WTC11 (cell line): ENCODE results near the gene ULK4. TPM values are rescaled to one million over a fixed set of nuclear protein-coding genes. Genes with fewer than 3 reads are reported as not detected.

Experiments
- ATAC-seq: fragments of 200-7000 bp; cut with Tn5 transposase; 2 replicates; pipeline ENCODE4 v1.10.0; 2021; ENCODE audit warnings: mild to moderate bottlenecking, moderate library complexity
- CTCF ChIA-PET: fragments of 300-600 bp; sonication (Branson Sonifier 250); formaldehyde crosslinking; loops from one replicate; lab custom pipeline; 2021; ENCODE audit warnings: antibody characterized with exemption; lab: Charles Lee
- POLR2A ChIA-PET: fragments of 350-600 bp; sonication (Branson Sonifier 250); formaldehyde crosslinking; loops from one replicate; lab custom pipeline; 2021; ENCODE audit warnings: antibody characterized with exemption; lab: Charles Lee
- DNase-seq: peaks from one replicate; pipeline ENCODE4 v3.0.0; 2021; ENCODE audit warnings: low spot score
- H3K27ac Mint-ChIP-seq: 2 replicates; pipeline ENCODE4 v1.8.0; 2021; ENCODE audit warnings: mixed read lengths
- H3K27me3 Mint-ChIP-seq: 2 replicates; pipeline ENCODE4 v1.8.0; 2021; ENCODE audit warnings: low read depth, mild to moderate bottlenecking, moderate library complexity, mixed read lengths
- H3K36me3 Mint-ChIP-seq: 2 replicates; pipeline ENCODE4 v1.8.0; 2021; ENCODE audit warnings: mixed read lengths
- H3K4me1 Mint-ChIP-seq: 2 replicates; pipeline ENCODE4 v1.8.0; 2022; ENCODE audit warnings: mixed read lengths
- H3K4me3 Mint-ChIP-seq: 2 replicates; pipeline ENCODE4 v1.8.0; 2021; ENCODE audit warnings: mild to moderate bottlenecking, moderate library complexity, mixed read lengths
- H3K9me3 Mint-ChIP-seq: 2 replicates; pipeline ENCODE4 v1.8.0; 2021; ENCODE audit warnings: mixed read lengths
- AFF4 ChIP-seq: sonication (generic); formaldehyde crosslinking; IDR thresholded peaks from 2 replicates; pipeline ENCODE4 v1.8.1; 2023; ENCODE audit warnings: mild to moderate bottlenecking, missing genetic modification reagents, borderline replicate concordance
- ATF1 ChIP-seq: sonication (generic); formaldehyde crosslinking; IDR thresholded peaks from 2 replicates; pipeline ENCODE4 v1.8.1; 2023; ENCODE audit warnings: mild to moderate bottlenecking, moderate library complexity, missing genetic modification reagents
- E2F1 ChIP-seq: sonication (generic); formaldehyde crosslinking; IDR thresholded peaks from 2 replicates; pipeline ENCODE4 v1.8.0; 2022; ENCODE audit warnings: mild to moderate bottlenecking, missing genetic modification reagents
- EMX1 ChIP-seq: fragments of 250-450 bp; sonication (Bioruptor Pico); IDR thresholded peaks from 2 replicates; pipeline ENCODE4 v1.8.0; 2021; ENCODE audit warnings: mild to moderate bottlenecking
- GTF2I ChIP-seq: fragments of 250-450 bp; sonication (Bioruptor Pico); conservative IDR thresholded peaks from 2 replicates; pipeline ENCODE4 v1.4.0; 2021; ENCODE audit warnings: mild to moderate bottlenecking
- HMGA2 ChIP-seq: fragments of 250-450 bp; sonication (Bioruptor Pico); IDR thresholded peaks from 2 replicates; pipeline ENCODE4 v1.4.0; 2021; ENCODE audit warnings: mild to moderate bottlenecking, moderate library complexity
- MXD4 ChIP-seq: fragments of 250-450 bp; sonication (Bioruptor Pico); IDR thresholded peaks from 2 replicates; pipeline ENCODE4 v1.8.0; 2021; ENCODE audit warnings: mild to moderate bottlenecking, moderate library complexity, borderline replicate concordance
- MYBL2 ChIP-seq: sonication (generic); formaldehyde crosslinking; IDR thresholded peaks from 2 replicates; pipeline ENCODE4 v1.8.1; 2023; ENCODE audit warnings: mild to moderate bottlenecking, moderate library complexity, missing genetic modification reagents
- NFYB ChIP-seq: sonication (generic); formaldehyde crosslinking; conservative IDR thresholded peaks from 2 replicates; pipeline ENCODE4 v1.8.0; 2022; ENCODE audit warnings: low read depth, missing genetic modification reagents
- PREB ChIP-seq: sonication (generic); formaldehyde crosslinking; IDR thresholded peaks from 2 replicates; pipeline ENCODE4 v1.8.1; 2022; ENCODE audit warnings: mild to moderate bottlenecking, missing genetic modification reagents, moderate library complexity, borderline replicate concordance
- TCF7 ChIP-seq: sonication (generic); formaldehyde crosslinking; IDR thresholded peaks from 2 replicates; pipeline ENCODE4 v1.8.0; 2022; ENCODE audit warnings: mild to moderate bottlenecking, low read depth, missing genetic modification reagents, moderate library complexity
- USF2 ChIP-seq: sonication (generic); formaldehyde crosslinking; IDR thresholded peaks from 2 replicates; pipeline ENCODE4 v1.8.1; 2023; ENCODE audit warnings: mild to moderate bottlenecking, missing genetic modification reagents, moderate library complexity
- ZNF219 ChIP-seq: sonication (generic); formaldehyde crosslinking; IDR thresholded peaks from 2 replicates; pipeline ENCODE4 v1.8.0; 2023; ENCODE audit warnings: missing genetic modification reagents, mild to moderate bottlenecking, borderline replicate concordance
- ZNF263 ChIP-seq: sonication (generic); formaldehyde crosslinking; IDR thresholded peaks from 2 replicates; pipeline ENCODE4 v1.8.1; 2022; ENCODE audit warnings: low read depth, mild to moderate bottlenecking, moderate library complexity, missing genetic modification reagents
- ZNF416 ChIP-seq: fragments of 250-450 bp; sonication (Bioruptor Pico); IDR thresholded peaks from 2 replicates; pipeline ENCODE4 v1.9.0; 2021; ENCODE audit warnings: mild to moderate bottlenecking, inconsistent platforms
- ZSCAN18 ChIP-seq: fragments of 250-450 bp; sonication (Bioruptor Pico); IDR thresholded peaks from 2 replicates; pipeline ENCODE4 v2.1.2; 2022; ENCODE audit warnings: mild to moderate bottlenecking, moderate library complexity
- total RNA-seq: library from RNA; stranded (reverse); gene quantifications from 3 replicates; pipeline ENCODE4 v1.2.3, GENCODE V29; 2021
- TF ChIP-seq, protein P1 (sequence below): sonication (generic); formaldehyde crosslinking; conservative IDR thresholded peaks from 2 replicates; pipeline ENCODE4 v1.8.1; 2022; ENCODE audit warnings: mild to moderate bottlenecking, missing genetic modification reagents
- TF ChIP-seq, protein P2 (sequence below): fragments of 250-450 bp; sonication (Bioruptor Pico); IDR thresholded peaks from 2 replicates; pipeline ENCODE4 v1.8.0; 2021; ENCODE audit warnings: mild to moderate bottlenecking
- TF ChIP-seq, protein P3 (sequence below): sonication (generic); formaldehyde crosslinking; IDR thresholded peaks from 2 replicates; pipeline ENCODE4 v1.8.1; 2022; ENCODE audit warnings: missing genetic modification reagents, borderline replicate concordance

Gene ULK4
- total RNA-seq, 1 experiment from 2014 or later: 9.2 TPM

GRCh38 chr3:41708176-41708575 is 253.7 kb downstream of the ULK4 start (continued):
- TF ChIP-seq USF2 (CRISPR knock-in tag) (no peak), GTF2I (CRISPR knock-in tag) (no peak), ZNF416 (CRISPR knock-in tag) (no peak), ZSCAN18 (CRISPR knock-in tag) (no peak), E2F1 (CRISPR knock-in tag) (no peak)
- TF ChIP-seq, protein P1, sequence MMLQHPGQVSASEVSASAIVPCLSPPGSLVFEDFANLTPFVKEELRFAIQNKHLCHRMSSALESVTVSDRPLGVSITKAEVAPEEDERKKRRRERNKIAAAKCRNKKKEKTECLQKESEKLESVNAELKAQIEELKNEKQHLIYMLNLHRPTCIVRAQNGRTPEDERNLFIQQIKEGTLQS (CRISPR knock-in tag): no peak

- Mint-ChIP-seq H3K27ac (no peak overlapping the region), H3K4me3 (no peak overlapping the region), H3K27me3 (no peaks in the 10 kb centered on the region), H3K36me3 (no peaks in the 10 kb centered on the region), H3K9me3 (no peaks in the 10 kb centered on the region), H3K4me1 (peaks cover 4% of the 10 kb centered on the region)
- ChIA-PET CTCF (no interaction called here), POLR2A (no interaction called here)
- DNase-seq (no peak), ATAC-seq (no peak)
- TF ChIP-seq AFF4 (CRISPR knock-in tag) (no peak), NFYB (CRISPR knock-in tag) (no peak), PREB (no peak), ZNF219 (CRISPR knock-in tag) (no peak)
- TF ChIP-seq, protein P2, sequence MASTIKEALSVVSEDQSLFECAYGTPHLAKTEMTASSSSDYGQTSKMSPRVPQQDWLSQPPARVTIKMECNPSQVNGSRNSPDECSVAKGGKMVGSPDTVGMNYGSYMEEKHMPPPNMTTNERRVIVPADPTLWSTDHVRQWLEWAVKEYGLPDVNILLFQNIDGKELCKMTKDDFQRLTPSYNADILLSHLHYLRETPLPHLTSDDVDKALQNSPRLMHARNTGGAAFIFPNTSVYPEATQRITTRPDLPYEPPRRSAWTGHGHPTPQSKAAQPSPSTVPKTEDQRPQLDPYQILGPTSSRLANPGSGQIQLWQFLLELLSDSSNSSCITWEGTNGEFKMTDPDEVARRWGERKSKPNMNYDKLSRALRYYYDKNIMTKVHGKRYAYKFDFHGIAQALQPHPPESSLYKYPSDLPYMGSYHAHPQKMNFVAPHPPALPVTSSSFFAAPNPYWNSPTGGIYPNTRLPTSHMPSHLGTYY (CRISPR knock-in tag): no peak
These were observed 256.0 kb downstream of the ULK4 start for GRCh38 chr3:41705893-41706292.

- no peak overlapping the region for H3K27ac Mint-ChIP-seq
- ChIA-PET CTCF (no interaction called here), POLR2A (no interaction called here)
- H3K36me3 Mint-ChIP-seq: peaks cover 9% of the 10 kb centered on the region
- no peaks in the 10 kb centered on the region for H3K27me3 Mint-ChIP-seq
- H3K4me1 Mint-ChIP-seq: no peaks in the 10 kb centered on the region
- no peak for DNase-seq
- no peak for ATAC-seq
- peaks cover 12% of the 10 kb centered on the region for H3K9me3 Mint-ChIP-seq
- H3K4me3 Mint-ChIP-seq: no peak overlapping the region
- TF ChIP-seq, protein P3, sequence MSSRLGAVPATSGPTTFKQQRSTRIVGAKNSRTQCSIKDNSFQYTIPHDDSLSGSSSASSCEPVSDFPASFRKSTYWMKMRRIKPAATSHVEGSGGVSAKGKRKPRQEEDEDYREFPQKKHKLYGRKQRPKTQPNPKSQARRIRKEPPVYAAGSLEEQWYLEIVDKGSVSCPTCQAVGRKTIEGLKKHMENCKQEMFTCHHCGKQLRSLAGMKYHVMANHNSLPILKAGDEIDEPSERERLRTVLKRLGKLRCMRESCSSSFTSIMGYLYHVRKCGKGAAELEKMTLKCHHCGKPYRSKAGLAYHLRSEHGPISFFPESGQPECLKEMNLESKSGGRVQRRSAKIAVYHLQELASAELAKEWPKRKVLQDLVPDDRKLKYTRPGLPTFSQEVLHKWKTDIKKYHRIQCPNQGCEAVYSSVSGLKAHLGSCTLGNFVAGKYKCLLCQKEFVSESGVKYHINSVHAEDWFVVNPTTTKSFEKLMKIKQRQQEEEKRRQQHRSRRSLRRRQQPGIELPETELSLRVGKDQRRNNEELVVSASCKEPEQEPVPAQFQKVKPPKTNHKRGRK: no peak
- TF ChIP-seq MXD4 (no peak), ATF1 (CRISPR knock-in tag) (no peak), HMGA2 (CRISPR knock-in tag) (no peak), MYBL2 (CRISPR knock-in tag) (no peak), TCF7 (CRISPR knock-in tag) (no peak), EMX1 (CRISPR knock-in tag) (no peak), ZNF263 (CRISPR knock-in tag) (no peak)
These were observed 260.7 kb downstream of the ULK4 start for GRCh38 chr3:41701191-41701698.
